ENCODE data around the gene SLC2A4RG. TPM values are rescaled to one million over a fixed set of nuclear protein-coding genes. Genes with fewer than 3 reads are reported as not detected.
A peak's percentile ranks its signal among the peaks of the same experiment; 100 is the strongest.

SLC2A4RG gene
- total RNA-seq, 1 experiment from 2014 or later, result 121 TPM

- no peak overlapping the region for H2AFZ ChIP-seq (ENCODE audit: low read depth, low read length, poor library complexity, severe bottlenecking)
- ChIA-PET POLR2A (interaction anchor here (1.8 kb wide), 1 partner anchor 11 kb away, joined by 7 read pairs; no protein-coding TSS in a partner anchor), RAD21 (ENCODE audit: low non-redundant PET in 1 of 2, low total read pairs in 2 of 2, uncharacterized antibody in 2 of 2, unreplicated experiment in 2 of 2) (no interaction called here), CTCF (no interaction called here)
- H3K9me2 ChIP-seq (ENCODE audit: insufficient read depth), result no peaks in the 10 kb centered on the region
- intact Hi-C loops (cut with micrococcal nuclease), result no loop called here
- no peaks in the 10 kb centered on the region for H3K27me3 ChIP-seq (ENCODE audit: insufficient read depth, low read length)
- no peak for DNase-seq (ENCODE audit: low read depth, low spot score)
- H4K20me1 ChIP-seq (ENCODE audit: insufficient read depth), result no peaks in the 10 kb centered on the region
- H3K9ac ChIP-seq (ENCODE audit: low read length), result no peak overlapping the region
- H3K4me2 ChIP-seq (ENCODE audit: low read length), result no peak overlapping the region
- H3K4me1 ChIP-seq (ENCODE audit: control insufficient read depth in 1 of 2, insufficient read depth in 2 of 2, low read length in 2 of 2), result peaks cover 21 to 65% of the 10 kb centered on the region in 2 experiments; a peak in 3 of 4 replicates
- TF ChIP-seq EZH2phosphoT487 (IDR thresholded peaks at IDR 0.05; ENCODE audit: borderline replicate concordance), result no peak
- TF ChIP-seq FOSL1 (IDR thresholded peaks at IDR 0.05; ENCODE audit: low read depth), result no peak
- TF ChIP-seq ZNF274 (IDR thresholded peaks at IDR 0.05; ENCODE audit: low read depth, low read length), result no peak
- no peak for TF ChIP-seq CTCF (IDR thresholded peaks at IDR 0.05 in 2 of 3, conservative IDR thresholded peaks at IDR 0.05 in 1 of 3; ENCODE audit: borderline replicate concordance in 1 of 3, insufficient read depth in 1 of 3, low read depth in 2 of 3, low read length in 2 of 3)
- no peak for TF ChIP-seq ZFX (IDR thresholded peaks at IDR 0.05)
- TF ChIP-seq SP1 (IDR thresholded peaks at IDR 0.05; ENCODE audit: low read depth), result no peak
- no peak for TF ChIP-seq POLR2AphosphoS5 (IDR thresholded peaks at IDR 0.05; ENCODE audit: low read depth, low read length)
- no peak for TF ChIP-seq CEBPB (IDR thresholded peaks at IDR 0.05; ENCODE audit: low read depth)
- no peak for TF ChIP-seq TCF7L2 (IDR thresholded peaks at IDR 0.05; ENCODE audit: borderline replicate concordance, extremely low read depth, insufficient read depth, insufficient read length)
- no peak for TF ChIP-seq REST (IDR thresholded peaks at IDR 0.05; ENCODE audit: low read depth)
- no peak for TF ChIP-seq EGR1 (IDR thresholded peaks at IDR 0.05; ENCODE audit: low read depth)
- no peak for TF ChIP-seq ATF3 (IDR thresholded peaks at IDR 0.05)
- no peak for TF ChIP-seq POLR2A (IDR thresholded peaks at IDR 0.05; ENCODE audit: borderline replicate concordance, extremely low read depth, insufficient read depth, insufficient read length)
- TF ChIP-seq EZH2 (IDR thresholded peaks at IDR 0.05), result no peak
- TF ChIP-seq YY1 (IDR thresholded peaks at IDR 0.05; ENCODE audit: extremely low read depth, insufficient replicate concordance, low read depth, low read length), result no peak
- no peak for TF ChIP-seq CBX3 (IDR thresholded peaks at IDR 0.05; ENCODE audit: low read depth)
- no peak for TF ChIP-seq SRF (IDR thresholded peaks at IDR 0.05; ENCODE audit: low read depth)
- TF ChIP-seq MAX (IDR thresholded peaks at IDR 0.05), result no peak
- H3K79me2 ChIP-seq (ENCODE audit: insufficient read depth, low read length), result peaks cover 6% of the 10 kb centered on the region; the same call in 1 of the 2 replicates
- H3K9me3 ChIP-seq (ENCODE audit: control insufficient read depth in 1 of 2, insufficient read depth in 1 of 2, low read depth in 1 of 2, low read length in 2 of 2), result no peaks in the 10 kb centered on the region
- no peak overlapping the region for H3K4me3 ChIP-seq (replicated peaks in 1 of 2; ENCODE audit: low read depth in 1 of 2, low read length in 2 of 2)
- H3K36me3 ChIP-seq (ENCODE audit: control insufficient read depth in 1 of 2, insufficient read depth in 2 of 2, low read length in 2 of 2), result peaks cover 0 to 8% of the 10 kb centered on the region in 2 experiments; a peak in 1 of 4 replicates
- no TSS peak for BruUV-seq (replicated peaks)
- ATAC-seq, result no peak
- H3K27ac ChIP-seq (ENCODE audit: low read depth, low read length), result peak overlapping the region; percentile 59; the same call in 1 of the 2 replicates
Observed at GRCh38 chr20:63692436-63693082, 47.0 kb upstream of the SLC2A4RG start.

All from HCT116 (cell line).